SU-DHL-6 (cell line): Measurements from ENCODE around the gene CR1.

Experiments used
- H2AFZ ChIP-seq: fragments of 200-600 bp; sonication (generic); 2 replicates; pipeline ENCODE4 v1.6.1; 2014; ENCODE audit warnings: low read depth, mild to moderate bottlenecking, moderate library complexity, mixed read lengths, antibody characterized with exemption, low read length; ENCODE audit not compliant: severe bottlenecking
- H3F3A ChIP-seq: fragments of 200-600 bp; shearing (Covaris generic); 2 replicates; pipeline ENCODE4 v1.6.0; 2016; ENCODE audit warnings: antibody characterized with exemption, mild to moderate bottlenecking; ENCODE audit not compliant: insufficient read depth
- H3K27ac ChIP-seq: fragments of 200-600 bp; sonication (generic); 2 replicates; pipeline ENCODE4 v1.5.1; 2016; ENCODE audit warnings: low read depth, mild to moderate bottlenecking, low read length, moderate library complexity, mixed read lengths
- H3K27me3 ChIP-seq: fragments of 200-600 bp; sonication (generic), shearing (Covaris generic); 2 replicates; pipeline ENCODE4 v1.6.0; 2014; ENCODE audit warnings: mild to moderate bottlenecking, low read length
- H3K36me3 ChIP-seq: fragments of 200-600 bp; sonication (generic); 2 replicates; pipeline ENCODE4 v1.6.1; 2014; ENCODE audit warnings: mild to moderate bottlenecking, low read length, mixed read lengths
- H3K4me2 ChIP-seq: fragments of 300-600, 200-600 bp; shearing (Covaris generic), sonication (generic); 2 replicates; pipeline ENCODE4 v1.6.0; 2014; ENCODE audit warnings: low read length, low read depth, mild to moderate bottlenecking; ENCODE audit not compliant: poor library complexity, severe bottlenecking
- H3K4me3 ChIP-seq: fragments of 200-600 bp; sonication (generic); 2 replicates; pipeline ENCODE4 v1.5.1; 2014; ENCODE audit warnings: antibody characterized with exemption, low read length, mild to moderate bottlenecking, mixed read lengths; ENCODE audit not compliant: insufficient read depth, poor library complexity, severe bottlenecking
- H3K79me2 ChIP-seq: fragments of 200-600 bp; sonication (generic); 2 replicates; pipeline ENCODE4 v1.6.1; 2014; ENCODE audit warnings: mild to moderate bottlenecking, low read length, moderate library complexity; ENCODE audit not compliant: insufficient read depth
- H3K9ac ChIP-seq: fragments of 200-600 bp; sonication (generic); 2 replicates; pipeline ENCODE4 v1.7.0; 2014; ENCODE audit warnings: mild to moderate bottlenecking, low read length
- H3K9me2 ChIP-seq: fragments of 200-600 bp; sonication (generic); replicated peaks from 2 replicates; pipeline ENCODE4 v1.6.1; 2014; ENCODE audit warnings: low read length; ENCODE audit not compliant: insufficient read depth
- H3K9me3 ChIP-seq: fragments of 200-600 bp; sonication (generic); 2 replicates; pipeline ENCODE4 v1.6.1; 2014; ENCODE audit warnings: low read length, mixed read lengths; ENCODE audit not compliant: insufficient read depth
- H4K20me1 ChIP-seq: fragments of 200-600 bp; sonication (generic); 2 replicates; pipeline ENCODE4 v1.6.1; 2014; ENCODE audit warnings: low read depth, mild to moderate bottlenecking, antibody characterized with exemption, low read length, moderate library complexity, mixed read lengths
- CTCF ChIP-seq: fragments of 200-600 bp; sonication (generic); IDR thresholded peaks from one replicate; pipeline ENCODE4 v1.5.1; 2017; ENCODE audit warnings: antibody characterized with exemption, mild to moderate bottlenecking, low read length, moderate library complexity; ENCODE audit not compliant: insufficient read depth, poor library complexity, severe bottlenecking
- EZH2phosphoT487 ChIP-seq: fragments of 200-600 bp; sonication (generic), shearing (Covaris generic); conservative IDR thresholded peaks from 2 replicates; pipeline ENCODE4 v1.6.1; 2018; ENCODE audit warnings: mild to moderate bottlenecking, antibody characterized with exemption, low read length, moderate library complexity, mixed read lengths

CR1 gene

GRCh38 chr1:207501071-207501470, 5.1 kb downstream of the CR1 start:
- no peak overlapping the region for H3K27ac ChIP-seq
- H3K9ac ChIP-seq: no peak overlapping the region
- H2AFZ ChIP-seq: no peak overlapping the region
- H4K20me1 ChIP-seq: no peaks in the 10 kb centered on the region
- H3K4me3 ChIP-seq: no peak overlapping the region
- no peaks in the 10 kb centered on the region for H3K9me2 ChIP-seq
- H3K4me2 ChIP-seq: no peak overlapping the region
- H3K36me3 ChIP-seq: no peaks in the 10 kb centered on the region
- no peak for TF ChIP-seq EZH2phosphoT487
- H3F3A ChIP-seq: no peaks in the 10 kb centered on the region
- no peaks in the 10 kb centered on the region for H3K27me3 ChIP-seq
- no peaks in the 10 kb centered on the region for H3K79me2 ChIP-seq
- H3K9me3 ChIP-seq: no peaks in the 10 kb centered on the region

GRCh38 chr1:207502726-207503125, 6.8 kb downstream of the CR1 start:
- H3F3A ChIP-seq: no peaks in the 10 kb centered on the region
- TF ChIP-seq CTCF: no peak
- TF ChIP-seq EZH2phosphoT487: no peak

GRCh38 chr1:207503950-207504349, 8.0 kb downstream of the CR1 start:
- H3K27ac ChIP-seq: no peak overlapping the region
- TF ChIP-seq CTCF (no peak), EZH2phosphoT487 (no peak)
- no peak overlapping the region for H3K4me2 ChIP-seq
- no peaks in the 10 kb centered on the region for H3K36me3 ChIP-seq
- H4K20me1 ChIP-seq: no peaks in the 10 kb centered on the region
- H3K27me3 ChIP-seq: no peaks in the 10 kb centered on the region
- H2AFZ ChIP-seq: no peak overlapping the region
- H3K9me2 ChIP-seq: no peaks in the 10 kb centered on the region
- no peaks in the 10 kb centered on the region for H3K9me3 ChIP-seq
- H3K79me2 ChIP-seq: no peaks in the 10 kb centered on the region
- no peaks in the 10 kb centered on the region for H3F3A ChIP-seq
- H3K4me3 ChIP-seq: no peak overlapping the region
- no peak overlapping the region for H3K9ac ChIP-seq

More at GRCh38 chr1:207502726-207503125, 6.8 kb downstream of the CR1 start:
- H3K36me3 ChIP-seq: no peaks in the 10 kb centered on the region
- H3K4me3 ChIP-seq: no peak overlapping the region
- H3K9me2 ChIP-seq: no peaks in the 10 kb centered on the region
- no peaks in the 10 kb centered on the region for H3K79me2 ChIP-seq
- no peak overlapping the region for H3K4me2 ChIP-seq
- H3K9me3 ChIP-seq: no peaks in the 10 kb centered on the region
- no peak overlapping the region for H3K9ac ChIP-seq
- H2AFZ ChIP-seq: no peak overlapping the region
- H3K27ac ChIP-seq: no peak overlapping the region
- H4K20me1 ChIP-seq: no peaks in the 10 kb centered on the region
- no peaks in the 10 kb centered on the region for H3K27me3 ChIP-seq

GRCh38 chr1:207504438-207504837, 8.5 kb downstream of the CR1 start:
- TF ChIP-seq EZH2phosphoT487: no peak
- TF ChIP-seq CTCF: no peak
- Histone ChIP-seq H3F3A (no peaks in the 10 kb centered on the region), H3K27me3 (no peaks in the 10 kb centered on the region), H3K9ac (no peak overlapping the region), H3K79me2 (no peaks in the 10 kb centered on the region), H3K4me2 (no peak overlapping the region), H3K9me2 (no peaks in the 10 kb centered on the region), H3K9me3 (no peaks in the 10 kb centered on the region), H3K36me3 (no peaks in the 10 kb centered on the region), H3K27ac (no peak overlapping the region), H4K20me1 (no peaks in the 10 kb centered on the region), H2AFZ (no peak overlapping the region), H3K4me3 (no peak overlapping the region)
